GM12865 (cell line): ENCODE results near the gene MED10.

Experiments used
- DNase-seq: peaks from one replicate; pipeline ENCODE4 v3.0.0; 2010; ENCODE audit warnings: low read depth
- H3K4me3 ChIP-seq: 2 replicates; pipeline ENCODE4 v1.5.1; 2011; ENCODE audit warnings: mild to moderate bottlenecking, low read depth, low read length, control low read depth
- TF ChIP-seq, protein P1 (sequence below): IDR thresholded peaks from 2 replicates; pipeline ENCODE4 v1.5.1; 2011; ENCODE audit warnings: low read length, control low read depth, low read depth, inconsistent platforms; ENCODE audit not compliant: insufficient read depth; ENCODE audit errors: missing control alignments

Gene MED10

DNA sequence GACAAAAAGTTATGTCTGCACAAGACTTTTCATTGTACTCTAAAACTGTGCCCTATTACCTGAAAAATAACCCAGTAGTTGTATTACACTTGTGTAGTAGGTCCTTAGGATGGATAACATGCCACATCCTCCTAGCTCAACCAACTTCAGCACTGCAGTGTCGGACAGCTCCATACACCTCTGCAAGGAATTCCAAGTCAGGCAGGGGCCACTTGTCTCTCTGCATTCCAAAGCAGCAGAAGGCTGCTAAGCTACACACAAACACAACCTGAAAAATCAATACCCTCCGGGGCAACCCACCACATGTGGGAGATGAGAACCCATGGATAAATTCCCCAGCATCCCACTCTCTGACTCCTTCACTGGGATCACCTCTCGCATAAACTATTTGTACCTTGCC lies 50.2 kb downstream of the MED10 start:
- peak; percentile 24 for DNase-seq
- TF ChIP-seq, protein P1, sequence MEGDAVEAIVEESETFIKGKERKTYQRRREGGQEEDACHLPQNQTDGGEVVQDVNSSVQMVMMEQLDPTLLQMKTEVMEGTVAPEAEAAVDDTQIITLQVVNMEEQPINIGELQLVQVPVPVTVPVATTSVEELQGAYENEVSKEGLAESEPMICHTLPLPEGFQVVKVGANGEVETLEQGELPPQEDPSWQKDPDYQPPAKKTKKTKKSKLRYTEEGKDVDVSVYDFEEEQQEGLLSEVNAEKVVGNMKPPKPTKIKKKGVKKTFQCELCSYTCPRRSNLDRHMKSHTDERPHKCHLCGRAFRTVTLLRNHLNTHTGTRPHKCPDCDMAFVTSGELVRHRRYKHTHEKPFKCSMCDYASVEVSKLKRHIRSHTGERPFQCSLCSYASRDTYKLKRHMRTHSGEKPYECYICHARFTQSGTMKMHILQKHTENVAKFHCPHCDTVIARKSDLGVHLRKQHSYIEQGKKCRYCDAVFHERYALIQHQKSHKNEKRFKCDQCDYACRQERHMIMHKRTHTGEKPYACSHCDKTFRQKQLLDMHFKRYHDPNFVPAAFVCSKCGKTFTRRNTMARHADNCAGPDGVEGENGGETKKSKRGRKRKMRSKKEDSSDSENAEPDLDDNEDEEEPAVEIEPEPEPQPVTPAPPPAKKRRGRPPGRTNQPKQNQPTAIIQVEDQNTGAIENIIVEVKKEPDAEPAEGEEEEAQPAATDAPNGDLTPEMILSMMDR: no peak
- H3K4me3 ChIP-seq: no peak overlapping the region

DNA sequence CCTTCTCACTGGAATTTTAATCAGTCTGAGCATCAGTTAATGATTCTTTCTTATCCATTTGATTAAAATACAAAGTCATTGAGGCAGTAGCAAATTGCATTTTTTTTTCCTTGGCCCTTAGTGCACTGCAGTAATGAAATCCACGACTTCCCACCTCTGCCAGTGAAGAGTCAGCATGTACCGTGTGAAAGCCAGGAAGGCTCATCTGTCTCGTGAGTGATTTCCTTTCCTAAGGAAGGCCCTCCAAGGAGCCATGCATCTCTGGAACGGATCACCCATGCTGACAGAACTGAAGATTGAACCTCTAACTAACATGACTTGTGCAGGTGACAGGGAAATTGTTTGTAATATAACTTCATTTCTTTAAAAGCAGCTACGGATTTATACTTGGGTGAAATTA lies 51.6 kb downstream of the MED10 start:
- TF ChIP-seq, protein P1: no peak
- no peak for DNase-seq
- H3K4me3 ChIP-seq: no peak overlapping the region

DNA sequence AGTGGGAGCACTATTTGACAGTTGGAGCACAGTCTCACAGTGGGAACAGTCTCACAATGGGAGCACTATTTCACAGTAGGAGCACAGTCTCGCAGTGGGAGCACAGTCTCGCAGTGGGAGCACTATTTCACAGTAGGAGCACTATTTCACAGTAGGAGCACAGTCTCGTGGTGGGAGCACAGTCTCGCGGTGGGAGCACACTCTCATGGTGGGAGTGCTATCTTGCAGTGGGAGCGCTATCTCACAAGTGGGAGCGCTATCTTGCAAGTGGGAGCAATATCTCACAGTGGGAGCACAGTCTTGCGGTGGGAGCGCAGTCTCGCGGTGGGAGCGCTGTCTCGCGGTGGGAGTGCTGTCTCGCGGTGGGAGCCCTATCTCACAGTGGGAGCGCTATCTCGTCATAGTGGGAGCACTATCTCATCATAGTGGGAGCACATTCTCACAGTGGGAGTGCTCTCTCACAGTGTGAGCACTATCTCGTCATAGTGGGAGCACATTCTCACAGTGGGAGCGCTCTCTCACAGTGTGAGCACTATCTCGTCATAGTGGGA lies 56.1 kb downstream of the MED10 start:
- no peak for DNase-seq
- TF ChIP-seq, protein P1: no peak

More for the DNA sequence above, 56.1 kb downstream of the MED10 start:
- H3K4me3 ChIP-seq: no peak overlapping the region
